A549 (cell line): Measurements from ENCODE around the gene TBL1XR1.

Experiments
- CEBPB ChIP-seq, 2 experiments: fragments of >200 bp in 1 of 2; sonication (Bioruptor Twin) in 1 of 2; formaldehyde crosslinking in 1 of 2; IDR thresholded peaks; 2 replicates each; pipeline ENCODE4 v1.6.1; 2012 to 2016
- CHD2 ChIP-seq: fragments of 150-350 bp; IDR thresholded peaks from 2 replicates; pipeline ENCODE4 v1.6.1; 2014; ENCODE audit warnings: low read length; ENCODE audit not compliant: partially characterized antibody
- ELK1 ChIP-seq: fragments of 150-350 bp; IDR thresholded peaks from 2 replicates; pipeline ENCODE4 v1.6.1; 2014; ENCODE audit warnings: low read depth, mild to moderate bottlenecking, low read length
- EP300 ChIP-seq, 2 experiments: fragments of >200 bp; sonication (Bioruptor Twin); formaldehyde crosslinking; IDR thresholded peaks; 2 replicates in 1 of 2; 3 replicates in 1 of 2; pipeline ENCODE4 v1.6.1; 2016 to 2017
- JUNB ChIP-seq: fragments of >200 bp; sonication (Bioruptor Twin); formaldehyde crosslinking; IDR thresholded peaks from 2 replicates; pipeline ENCODE4 v1.6.1; 2016
- NFE2L2 ChIP-seq: fragments of 150-350 bp; conservative IDR thresholded peaks from 2 replicates; pipeline ENCODE4 v1.6.1; 2014; ENCODE audit warnings: low read length
- NR3C1 ChIP-seq: fragments of >200 bp; sonication (Bioruptor Twin); formaldehyde crosslinking; IDR thresholded peaks from 3 replicates; pipeline ENCODE4 v1.6.1; 2017
- POLR2A ChIP-seq: IDR thresholded peaks from 2 replicates; pipeline ENCODE4 v1.6.1; 2012; ENCODE audit warnings: mild to moderate bottlenecking, low read length
- RAD21 ChIP-seq, 2 experiments: fragments of >200 bp in 1 of 2; sonication (Bioruptor Twin) in 1 of 2; formaldehyde crosslinking in 1 of 2; IDR thresholded peaks in 1 of 2; conservative IDR thresholded peaks in 1 of 2; 2 replicates in 1 of 2; 3 replicates in 1 of 2; pipeline ENCODE4 v1.6.1; 2012 to 2018; ENCODE audit warnings: inconsistent platforms in 1 of 2
- ZFP36 ChIP-seq: fragments of 450-650 bp; IDR thresholded peaks from 2 replicates; pipeline ENCODE4 v1.6.1; 2014; ENCODE audit warnings: borderline replicate concordance; ENCODE audit not compliant: partially characterized antibody
- TF ChIP-seq, protein P1 (sequence below): fragments of >200 bp; sonication (Bioruptor Twin); formaldehyde crosslinking; IDR thresholded peaks from 3 replicates; pipeline ENCODE4 v1.5.1; 2016
- TF ChIP-seq, protein P2 (sequence below): fragments of 250-450 bp; sonication (Bioruptor Pico); IDR thresholded peaks from 2 replicates; pipeline ENCODE4 v1.5.0; 2021; ENCODE audit warnings: mild to moderate bottlenecking, moderate library complexity, borderline replicate concordance
- TF ChIP-seq, protein P3 (sequence below): IDR thresholded peaks from 2 replicates; pipeline ENCODE4 v1.6.1; 2012

DNA sequence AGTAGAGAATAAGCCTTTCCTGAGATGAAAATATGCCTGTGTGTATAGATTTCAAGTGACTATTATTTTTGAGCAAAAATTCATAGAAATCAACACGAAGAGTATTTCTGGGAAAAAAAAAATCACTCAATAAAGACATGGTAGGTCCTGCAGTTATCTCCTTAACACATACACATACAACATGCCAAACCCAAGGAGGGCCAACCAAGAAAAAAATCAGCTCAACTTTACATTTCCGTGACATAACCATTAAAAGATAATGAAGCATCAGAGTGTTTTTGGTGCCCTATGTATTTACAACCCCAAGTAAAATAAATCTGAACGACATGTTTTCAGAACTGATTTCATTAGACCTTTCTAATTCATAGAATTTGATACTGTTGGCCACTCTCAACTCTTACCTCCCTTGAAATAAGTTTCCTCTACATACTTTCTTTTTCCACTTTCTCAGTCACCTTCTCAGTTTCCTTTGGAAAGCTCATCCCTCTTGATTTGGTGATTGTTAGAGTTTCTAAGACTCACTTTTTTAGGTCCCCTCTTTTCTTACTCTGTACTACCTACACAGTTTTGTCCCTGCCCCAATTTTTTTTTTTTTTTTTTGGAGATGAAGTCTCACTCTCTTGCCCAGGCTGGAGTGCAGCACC is 162.3 kb downstream of the TBL1XR1 start:
- no peak for TF ChIP-seq ZFP36
- TF ChIP-seq JUNB, result no peak
- no peak for TF ChIP-seq NFE2L2
- TF ChIP-seq CEBPB (IDR thresholded peaks at IDR 0.05), result no peak
- TF ChIP-seq, protein P1, sequence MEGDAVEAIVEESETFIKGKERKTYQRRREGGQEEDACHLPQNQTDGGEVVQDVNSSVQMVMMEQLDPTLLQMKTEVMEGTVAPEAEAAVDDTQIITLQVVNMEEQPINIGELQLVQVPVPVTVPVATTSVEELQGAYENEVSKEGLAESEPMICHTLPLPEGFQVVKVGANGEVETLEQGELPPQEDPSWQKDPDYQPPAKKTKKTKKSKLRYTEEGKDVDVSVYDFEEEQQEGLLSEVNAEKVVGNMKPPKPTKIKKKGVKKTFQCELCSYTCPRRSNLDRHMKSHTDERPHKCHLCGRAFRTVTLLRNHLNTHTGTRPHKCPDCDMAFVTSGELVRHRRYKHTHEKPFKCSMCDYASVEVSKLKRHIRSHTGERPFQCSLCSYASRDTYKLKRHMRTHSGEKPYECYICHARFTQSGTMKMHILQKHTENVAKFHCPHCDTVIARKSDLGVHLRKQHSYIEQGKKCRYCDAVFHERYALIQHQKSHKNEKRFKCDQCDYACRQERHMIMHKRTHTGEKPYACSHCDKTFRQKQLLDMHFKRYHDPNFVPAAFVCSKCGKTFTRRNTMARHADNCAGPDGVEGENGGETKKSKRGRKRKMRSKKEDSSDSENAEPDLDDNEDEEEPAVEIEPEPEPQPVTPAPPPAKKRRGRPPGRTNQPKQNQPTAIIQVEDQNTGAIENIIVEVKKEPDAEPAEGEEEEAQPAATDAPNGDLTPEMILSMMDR, result no peak
- TF ChIP-seq EP300 (IDR thresholded peaks at IDR 0.05), result no peak
- TF ChIP-seq POLR2A, result no peak
- TF ChIP-seq, protein P2, sequence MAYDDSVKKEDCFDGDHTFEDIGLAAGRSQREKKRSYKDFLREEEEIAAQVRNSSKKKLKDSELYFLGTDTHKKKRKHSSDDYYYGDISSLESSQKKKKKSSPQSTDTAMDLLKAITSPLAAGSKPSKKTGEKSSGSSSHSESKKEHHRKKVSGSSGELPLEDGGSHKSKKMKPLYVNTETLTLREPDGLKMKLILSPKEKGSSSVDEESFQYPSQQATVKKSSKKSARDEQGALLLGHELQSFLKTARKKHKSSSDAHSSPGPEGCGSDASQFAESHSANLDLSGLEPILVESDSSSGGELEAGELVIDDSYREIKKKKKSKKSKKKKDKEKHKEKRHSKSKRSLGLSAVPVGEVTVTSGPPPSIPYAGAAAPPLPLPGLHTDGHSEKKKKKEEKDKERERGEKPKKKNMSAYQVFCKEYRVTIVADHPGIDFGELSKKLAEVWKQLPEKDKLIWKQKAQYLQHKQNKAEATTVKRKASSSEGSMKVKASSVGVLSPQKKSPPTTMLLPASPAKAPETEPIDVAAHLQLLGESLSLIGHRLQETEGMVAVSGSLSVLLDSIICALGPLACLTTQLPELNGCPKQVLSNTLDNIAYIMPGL (CRISPR knock-in tag), result no peak
- no peak for TF ChIP-seq CHD2
- TF ChIP-seq, protein P3, sequence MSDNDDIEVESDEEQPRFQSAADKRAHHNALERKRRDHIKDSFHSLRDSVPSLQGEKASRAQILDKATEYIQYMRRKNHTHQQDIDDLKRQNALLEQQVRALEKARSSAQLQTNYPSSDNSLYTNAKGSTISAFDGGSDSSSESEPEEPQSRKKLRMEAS, result no peak
- no peak for TF ChIP-seq NR3C1
- no peak for TF ChIP-seq ELK1
- TF ChIP-seq RAD21 (conservative IDR thresholded peaks at IDR 0.05 in 1 of 2, IDR thresholded peaks at IDR 0.05 in 1 of 2), result no peak
